Measurements from ENCODE around the gene APRT.
"Not testable (repeated sequence)": the region's sequence is repeated elsewhere in the genome, so short reads cannot be mapped to it uniquely, and the experiment has no call there.

APRT gene

GRCh38 chr16:88841521-88842307 is 30.0 kb upstream of the APRT start:
- DNase-seq, result no peak

- no peak for DNase-seq
These were observed 29.0 kb upstream of the APRT start for GRCh38 chr16:88840600-88841215.

- DNase-seq, result no peak
These were observed 28.2 kb upstream of the APRT start for GRCh38 chr16:88839745-88840599.

GRCh38 chr16:88839026-88839529 is 27.4 kb upstream of the APRT start:
- no peak for DNase-seq

- no peak for DNase-seq
These were observed 26.8 kb upstream of the APRT start for GRCh38 chr16:88838566-88838965.

GRCh38 chr16:88837806-88838205 is 26.1 kb upstream of the APRT start:
- DNase-seq, result no peak

- DNase-seq, result no peak
These were observed 25.1 kb upstream of the APRT start for GRCh38 chr16:88836791-88837190.

- no peak for DNase-seq
These were observed 24.1 kb upstream of the APRT start for GRCh38 chr16:88835818-88836217.

GRCh38 chr16:88835383-88835782 is 23.7 kb upstream of the APRT start:
- no peak for DNase-seq

GRCh38 chr16:88834670-88835069 is 22.9 kb upstream of the APRT start:
- no peak for DNase-seq

GRCh38 chr16:88833086-88833485 is 21.4 kb upstream of the APRT start:
- no peak for DNase-seq

- DNase-seq, result no peak
These were observed 20.1 kb upstream of the APRT start for GRCh38 chr16:88831838-88832237.

- no peak for DNase-seq
These were observed 19.1 kb upstream of the APRT start for GRCh38 chr16:88830783-88831182.

- no peak for DNase-seq
These were observed 18.5 kb upstream of the APRT start for GRCh38 chr16:88830258-88830657.

- no peak for DNase-seq
These were observed 17.0 kb upstream of the APRT start for GRCh38 chr16:88828711-88829110.

- DNase-seq, result no peak
These were observed 16.0 kb upstream of the APRT start for GRCh38 chr16:88827727-88828126.

GRCh38 chr16:88826070-88826840 is 14.5 kb upstream of the APRT start:
- DNase-seq, result no peak

GRCh38 chr16:88825146-88825545 is 13.4 kb upstream of the APRT start:
- no peak for DNase-seq

- DNase-seq, result no peak
These were observed 12.7 kb upstream of the APRT start for GRCh38 chr16:88824256-88825077.

- DNase-seq, result not testable (repeated sequence)
These were observed 11.9 kb upstream of the APRT start for GRCh38 chr16:88823646-88824045.

- no peak for DNase-seq
These were observed 10.7 kb upstream of the APRT start for GRCh38 chr16:88822281-88823040.

All from activated CD4-positive, alpha-beta T cell treated with anti-CD3 and anti-CD28 coated beads, Interleukin-2, amount 50 U/mL, for 1 hour (primary cell).